CD4-positive, alpha-beta T cell treated with Interleukin-1 beta for 1 hour (primary cell): ENCODE results near the gene ZFP2.
"Not testable (repeated sequence)": the region's sequence is repeated elsewhere in the genome, so short reads cannot be mapped to it uniquely, and the experiment has no call there.

ENCODE experiments used
- DNase-seq, 2 donors: peaks; one replicate each; pipeline ENCODE4 v3.0.0-alpha.2; 2020 to 2022

The ZFP2 gene

DNA sequence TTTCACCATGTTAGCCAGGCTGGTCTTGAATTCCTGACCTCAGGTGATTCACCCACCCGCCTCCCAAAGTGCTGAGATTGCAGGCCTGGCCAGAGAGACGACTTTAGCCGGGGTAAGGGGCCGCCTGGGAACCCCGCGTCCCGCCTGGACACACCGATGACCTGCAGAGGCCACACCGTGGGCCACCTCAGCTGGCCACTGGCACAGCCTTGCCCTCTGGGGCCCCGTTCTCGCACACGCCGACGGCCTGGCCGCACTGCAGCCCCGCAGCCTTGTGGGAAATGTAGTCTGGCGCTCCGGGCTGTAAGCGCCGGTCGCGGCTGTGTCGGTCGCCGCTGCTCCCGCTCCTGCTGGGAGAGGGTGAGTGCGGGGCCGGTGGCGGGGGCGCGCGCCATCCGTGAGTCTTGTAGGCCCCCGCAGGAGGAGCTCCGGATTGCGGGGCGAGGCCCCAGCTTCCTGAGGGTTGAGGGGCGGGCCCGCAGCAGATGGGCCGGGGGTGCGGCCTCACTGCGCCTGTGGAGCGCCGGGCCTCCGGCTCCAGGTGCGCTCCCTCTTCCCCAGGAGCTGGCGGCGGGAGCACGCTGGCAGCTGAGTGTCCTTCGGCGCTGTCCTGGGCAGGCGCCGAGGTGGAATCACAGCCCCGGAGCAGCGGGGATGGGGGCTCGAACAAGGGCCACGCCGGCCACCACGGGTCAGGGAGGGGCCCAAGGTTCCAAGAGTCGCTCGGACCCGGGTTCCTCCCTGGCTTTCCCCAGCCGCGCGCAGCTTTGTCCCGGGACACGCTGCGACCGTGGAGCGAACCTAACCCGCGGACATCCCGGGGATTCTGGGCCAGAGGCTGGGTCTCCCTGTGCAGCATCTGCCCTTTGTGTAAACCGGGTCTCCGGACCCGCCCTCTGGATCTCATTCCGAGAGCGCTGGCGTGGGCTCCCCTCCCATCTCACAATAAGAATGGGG is at the start of gene ZFP2:
Gene ZFP2 (plus strand): TSS at position 299 of the 957 bp plus-strand sequence. CDS start 35,401 bp downstream, outside the sequence.
- peak; percentile 17 to 34 for DNase-seq

DNA sequence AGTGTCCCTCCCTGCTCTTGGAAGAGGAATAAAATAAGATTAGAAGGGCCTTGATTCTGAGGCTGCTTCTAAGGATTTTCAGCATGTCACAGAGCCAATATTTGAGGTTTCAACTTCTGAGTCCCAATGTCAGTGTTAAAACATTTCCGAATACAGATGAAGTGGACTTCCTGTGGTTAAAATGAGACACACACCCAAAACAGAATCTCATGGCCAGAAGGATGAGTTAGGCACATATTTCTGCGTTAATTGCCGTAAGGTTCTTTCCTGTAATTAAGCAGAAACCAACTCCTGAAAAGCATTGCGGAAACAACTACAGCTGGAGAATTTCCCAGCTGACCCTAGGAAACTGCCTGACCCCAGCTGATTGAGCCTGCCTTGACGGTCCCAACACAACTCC is 46.4 kb upstream of the ZFP2 start:
- DNase-seq, result no peak

DNA sequence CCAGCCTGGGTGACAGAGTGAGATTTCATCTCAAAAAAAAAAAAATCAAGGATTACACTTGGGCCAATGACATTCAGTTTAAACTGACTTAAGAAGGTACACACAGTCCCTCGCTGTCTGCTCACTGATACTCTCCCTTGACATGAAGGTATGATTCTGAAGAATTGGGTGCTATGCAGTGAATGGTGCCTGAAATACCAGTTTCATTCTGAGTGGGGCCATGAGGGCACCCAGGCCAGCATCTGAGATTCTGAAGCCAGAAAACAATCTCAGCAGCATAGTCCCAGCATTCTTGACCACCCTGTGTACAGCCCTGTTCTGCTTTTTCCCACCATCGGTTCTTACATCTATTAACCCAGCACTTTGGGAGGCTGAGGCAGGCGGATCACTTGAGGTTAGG is 43.8 kb upstream of the ZFP2 start:
- DNase-seq, result no peak

DNA sequence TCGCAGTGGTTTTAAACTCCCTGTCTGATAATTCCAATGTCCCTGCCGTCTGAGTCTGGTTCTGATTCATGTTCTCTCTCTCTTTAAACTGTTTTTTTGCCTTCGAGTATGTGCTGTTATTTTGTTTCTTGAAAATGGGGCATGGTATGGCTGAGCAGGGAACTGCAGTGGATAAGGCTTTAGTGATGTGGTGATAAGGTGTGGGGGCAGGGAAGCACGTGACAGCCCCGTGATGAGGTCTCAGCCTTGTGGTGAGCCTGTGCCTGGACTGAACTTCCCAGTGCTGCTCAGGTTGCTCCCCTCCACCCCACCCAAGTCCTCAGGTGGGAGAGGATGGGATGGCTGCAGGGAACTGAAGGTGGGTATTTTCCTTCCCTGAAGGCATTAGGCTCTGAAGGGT is 41.4 kb upstream of the ZFP2 start:
- DNase-seq, result no peak

DNA sequence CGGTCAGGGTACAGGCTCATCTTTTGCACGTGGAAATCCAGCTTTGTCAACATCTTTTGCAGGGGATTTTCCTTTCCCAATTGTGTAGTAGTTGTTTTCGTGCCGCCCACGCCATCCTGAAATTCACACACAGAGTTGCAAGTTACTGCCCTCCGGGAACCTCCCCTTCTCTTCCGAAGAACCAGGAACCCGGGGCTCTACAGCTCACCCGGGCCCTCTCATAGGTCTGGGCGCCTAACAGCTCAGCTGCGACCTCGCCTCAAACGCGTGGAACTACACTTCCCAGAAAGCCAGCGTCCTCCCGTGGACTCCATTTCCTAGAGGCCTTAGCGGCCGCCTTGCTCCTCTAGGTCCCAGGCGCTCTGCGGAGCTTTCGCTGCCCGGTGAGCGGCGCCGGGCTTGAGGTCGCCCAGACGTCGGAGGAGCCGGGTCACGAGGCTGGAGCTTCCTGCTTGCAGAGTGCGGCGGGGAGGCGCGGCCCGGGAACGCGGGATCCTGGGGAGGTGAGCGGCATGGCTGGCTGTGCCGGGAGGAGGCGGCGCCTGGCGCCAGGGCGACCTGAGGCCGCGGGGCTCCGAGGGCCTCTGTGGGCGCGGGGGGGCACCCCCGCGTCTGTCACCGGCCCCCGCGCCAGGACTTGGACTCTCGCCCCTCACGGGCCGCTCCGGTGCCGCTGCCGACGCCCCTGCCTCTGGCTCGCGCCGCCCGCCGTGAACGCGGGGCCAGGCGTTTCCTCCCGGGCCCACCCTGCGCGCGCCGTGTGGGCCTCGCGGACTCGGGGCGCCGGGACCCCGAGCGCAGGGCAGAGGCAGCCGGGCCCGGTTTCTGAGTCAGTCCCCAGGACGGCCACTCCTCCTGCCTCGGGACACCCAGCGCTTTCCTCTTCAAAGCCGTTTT is 35.8 kb upstream of the ZFP2 start, which contains the start of gene ZNF354B:
Gene ZNF354B (plus strand): TSS at position 329 of the 897 bp plus-strand sequence. CDS start 1,095 bp downstream, outside the sequence.
- peak; percentile 90 for DNase-seq

DNA sequence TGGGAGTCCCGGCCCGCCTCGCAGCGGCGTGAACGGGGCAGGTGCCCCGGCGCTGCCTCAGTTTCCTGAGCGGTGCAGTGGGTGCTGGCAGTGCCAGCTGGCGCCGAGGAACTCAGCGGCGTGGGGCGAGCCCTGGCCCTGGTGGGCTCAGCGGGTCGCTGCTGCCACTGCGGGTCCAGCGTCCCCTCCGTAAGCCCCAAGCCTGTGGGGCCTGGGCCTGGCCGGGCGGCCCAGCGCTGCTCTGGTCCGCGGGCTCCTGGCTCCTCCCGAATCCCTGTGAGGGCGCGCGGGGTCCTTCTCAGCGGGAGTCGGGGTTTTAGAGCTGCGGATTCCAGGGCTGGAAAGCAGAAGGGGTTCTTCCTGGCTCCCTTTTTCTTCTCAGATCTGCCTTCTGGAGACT is 35.1 kb upstream of the ZFP2 start:
- not testable (repeated sequence) for DNase-seq

DNA sequence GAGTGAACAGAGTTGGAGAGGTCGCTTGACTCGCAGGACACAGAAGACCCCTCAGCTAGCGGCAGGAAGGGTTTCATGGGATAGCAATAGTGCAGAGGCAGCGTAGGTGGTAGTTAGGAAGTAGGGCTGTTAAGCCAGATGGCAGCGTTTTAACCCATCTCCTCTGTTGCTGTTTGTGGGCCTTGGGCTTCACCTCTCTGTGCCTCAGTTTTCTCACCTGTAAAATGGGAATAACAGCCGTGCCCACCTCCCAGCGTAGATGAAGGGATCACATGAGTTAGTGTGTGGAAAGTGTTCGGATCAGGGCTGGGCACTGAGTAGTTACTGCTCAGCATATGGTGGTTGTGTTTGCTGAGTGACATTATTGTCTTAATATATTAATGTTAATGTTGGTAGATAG is 34.1 kb upstream of the ZFP2 start:
- no peak for DNase-seq

DNA sequence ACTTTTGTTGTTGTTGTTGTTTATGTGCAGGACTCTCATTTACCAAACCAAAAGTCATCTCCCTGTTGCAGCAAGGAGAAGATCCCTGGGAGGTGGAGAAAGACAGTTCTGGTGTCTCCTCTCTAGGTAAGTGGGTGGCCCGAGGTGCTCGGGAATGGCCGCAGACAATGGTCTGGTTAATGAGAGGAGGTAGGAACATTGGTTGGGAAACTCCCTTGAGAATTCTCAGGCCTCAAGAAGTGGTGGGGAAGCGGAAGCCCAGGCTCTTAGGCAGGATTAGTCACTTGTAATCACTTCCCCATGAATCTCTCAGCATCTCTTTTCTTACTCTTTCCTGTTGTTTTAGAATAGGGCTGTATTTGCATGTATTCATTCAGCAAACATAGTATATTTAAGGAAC is 28.8 kb upstream of the ZFP2 start:
- no peak for DNase-seq

DNA sequence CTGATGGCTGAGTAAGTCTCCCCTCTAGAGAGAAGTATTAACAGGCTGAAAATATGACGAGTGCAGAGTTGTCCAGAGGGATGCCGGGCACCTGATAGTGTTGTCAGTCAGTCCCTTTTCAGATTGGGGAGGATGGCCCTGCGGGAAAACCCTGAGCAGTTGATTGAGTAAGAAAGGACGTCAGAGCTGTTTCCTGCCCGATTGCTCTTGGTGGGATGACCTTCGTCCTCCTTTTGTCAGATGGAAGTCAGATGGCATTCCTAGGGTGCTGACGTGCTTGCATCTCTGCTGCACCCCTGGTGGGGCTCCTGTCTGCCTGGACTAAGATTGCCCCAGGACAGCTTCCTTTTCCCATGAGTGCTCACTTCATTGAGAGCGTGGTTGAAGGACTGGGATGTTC is 26.1 kb upstream of the ZFP2 start:
- DNase-seq, result no peak

DNA sequence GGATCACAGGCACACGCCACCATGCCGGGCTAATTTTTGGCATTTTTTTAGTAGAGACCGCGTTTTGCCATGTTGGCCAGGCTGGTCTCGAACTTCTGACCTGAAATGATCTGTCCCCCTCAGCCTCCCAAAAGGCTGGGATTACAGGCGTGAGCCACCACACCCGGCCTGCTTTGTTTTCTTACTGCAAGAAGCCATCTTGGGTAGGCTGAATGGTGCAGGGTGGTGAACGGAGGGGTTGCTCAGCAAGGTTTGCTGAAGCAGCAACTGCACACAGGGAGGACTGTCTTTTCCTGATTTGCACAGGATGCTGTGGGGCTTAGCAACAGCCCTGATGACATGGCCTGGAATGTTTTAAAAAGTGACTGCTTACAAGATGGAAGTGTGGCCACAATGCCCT is 25.3 kb upstream of the ZFP2 start:
- DNase-seq, result no peak

DNA sequence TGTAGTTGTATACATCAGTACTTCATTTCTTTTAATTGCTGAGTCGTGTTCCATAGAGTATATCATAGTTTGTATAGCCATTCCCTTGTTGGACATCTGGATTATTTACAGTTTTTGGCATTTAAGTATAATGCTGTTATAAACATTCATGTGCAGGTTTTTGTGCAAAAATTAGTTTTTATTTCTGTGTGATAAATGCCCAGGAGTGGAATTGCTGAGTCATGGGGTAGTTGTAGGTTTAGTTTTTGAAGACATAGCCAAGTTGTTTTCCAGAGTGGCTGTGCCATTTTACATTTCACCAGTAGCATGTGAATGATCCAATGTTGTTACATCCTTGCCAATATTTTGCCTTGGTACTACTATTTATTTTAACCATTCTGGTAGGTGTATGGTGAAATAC is 23.4 kb upstream of the ZFP2 start:
- DNase-seq, result no peak

DNA sequence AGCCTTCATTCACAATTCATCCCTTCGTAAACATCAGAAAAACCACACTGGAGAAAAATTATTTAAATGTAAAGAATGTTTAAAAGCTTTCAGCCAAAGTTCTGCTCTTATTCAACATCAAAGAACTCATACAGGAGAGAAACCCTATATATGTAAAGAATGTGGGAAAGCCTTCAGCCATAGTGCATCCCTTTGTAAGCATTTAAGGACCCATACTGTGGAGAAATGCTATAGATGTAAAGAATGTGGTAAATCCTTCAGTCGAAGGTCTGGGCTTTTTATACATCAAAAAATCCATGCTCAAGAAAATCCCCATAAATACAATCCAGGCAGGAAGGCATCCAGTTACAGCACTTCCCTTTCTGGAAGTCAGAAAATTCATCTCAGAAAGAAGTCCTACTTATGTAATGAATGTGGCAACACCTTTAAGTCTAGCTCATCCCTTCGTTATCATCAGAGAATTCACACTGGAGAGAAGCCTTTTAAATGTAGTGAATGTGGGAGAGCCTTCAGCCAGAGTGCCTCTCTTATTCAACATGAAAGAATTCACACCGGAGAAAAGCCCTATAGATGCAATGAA is 12.5 kb upstream of the ZFP2 start:
- DNase-seq, result not testable (repeated sequence)

DNA sequence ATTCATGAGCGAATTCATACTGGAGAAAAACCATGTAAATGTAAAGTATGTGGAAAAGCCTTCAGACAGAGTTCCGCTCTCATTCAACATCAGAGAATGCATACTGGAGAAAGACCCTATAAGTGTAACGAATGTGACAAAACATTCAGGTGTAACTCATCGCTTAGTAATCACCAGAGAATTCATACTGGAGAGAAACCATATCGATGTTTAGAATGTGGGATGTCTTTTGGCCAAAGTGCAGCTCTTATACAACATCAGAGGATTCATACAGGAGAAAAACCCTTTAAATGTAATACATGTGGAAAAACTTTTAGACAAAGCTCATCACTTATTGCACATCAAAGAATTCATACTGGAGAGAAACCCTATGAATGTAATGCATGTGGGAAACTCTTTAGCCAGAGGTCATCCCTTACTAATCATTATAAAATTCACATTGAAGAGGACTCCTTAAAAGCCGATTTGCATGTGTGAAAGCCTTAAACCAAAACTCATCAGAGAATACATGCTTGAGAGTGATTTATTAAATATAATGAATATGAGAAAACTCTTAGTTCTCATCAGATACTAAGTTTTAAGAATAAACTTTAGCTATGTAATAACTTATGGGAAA is 11.8 kb upstream of the ZFP2 start:
- DNase-seq, result no peak

DNA sequence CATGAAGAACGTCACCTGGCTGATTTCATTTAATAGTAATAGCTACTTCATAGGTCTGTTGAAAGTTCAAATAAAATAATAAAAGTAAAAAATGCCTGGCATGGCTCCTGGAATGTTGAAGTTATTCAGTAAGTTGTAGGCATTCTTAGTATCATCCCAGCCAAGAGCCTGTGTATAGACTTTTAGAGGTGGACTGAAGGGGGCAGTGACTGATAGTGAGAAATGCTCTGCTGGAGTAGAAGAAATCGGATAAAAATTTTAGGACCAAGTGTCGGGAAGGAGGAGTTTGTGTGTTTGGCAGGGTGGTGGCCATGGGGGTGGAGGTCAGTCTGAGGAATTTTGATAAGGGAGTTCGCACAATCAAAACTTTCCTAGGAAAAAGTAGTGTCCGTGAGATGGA is 3.6 kb downstream of the ZFP2 start:
- DNase-seq, result no peak

DNA sequence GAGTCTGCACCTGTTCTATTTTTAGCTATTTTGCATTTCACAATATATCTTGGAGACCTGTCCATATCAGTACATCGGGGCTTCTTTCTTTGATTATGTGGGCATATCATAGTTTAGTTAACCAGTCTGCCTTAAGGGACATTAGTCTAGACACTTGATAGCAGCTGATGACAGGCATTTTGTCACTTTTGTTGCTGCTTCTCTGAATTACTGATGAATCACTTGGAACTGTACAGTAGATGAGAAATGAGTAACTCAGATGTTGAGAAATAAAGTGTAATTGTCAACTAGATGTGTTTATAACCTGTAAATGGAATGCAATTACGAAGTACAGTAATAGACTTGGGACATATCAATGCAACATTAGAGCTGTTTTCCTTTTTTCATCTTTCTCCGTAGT is 7.1 kb downstream of the ZFP2 start:
- no peak for DNase-seq

DNA sequence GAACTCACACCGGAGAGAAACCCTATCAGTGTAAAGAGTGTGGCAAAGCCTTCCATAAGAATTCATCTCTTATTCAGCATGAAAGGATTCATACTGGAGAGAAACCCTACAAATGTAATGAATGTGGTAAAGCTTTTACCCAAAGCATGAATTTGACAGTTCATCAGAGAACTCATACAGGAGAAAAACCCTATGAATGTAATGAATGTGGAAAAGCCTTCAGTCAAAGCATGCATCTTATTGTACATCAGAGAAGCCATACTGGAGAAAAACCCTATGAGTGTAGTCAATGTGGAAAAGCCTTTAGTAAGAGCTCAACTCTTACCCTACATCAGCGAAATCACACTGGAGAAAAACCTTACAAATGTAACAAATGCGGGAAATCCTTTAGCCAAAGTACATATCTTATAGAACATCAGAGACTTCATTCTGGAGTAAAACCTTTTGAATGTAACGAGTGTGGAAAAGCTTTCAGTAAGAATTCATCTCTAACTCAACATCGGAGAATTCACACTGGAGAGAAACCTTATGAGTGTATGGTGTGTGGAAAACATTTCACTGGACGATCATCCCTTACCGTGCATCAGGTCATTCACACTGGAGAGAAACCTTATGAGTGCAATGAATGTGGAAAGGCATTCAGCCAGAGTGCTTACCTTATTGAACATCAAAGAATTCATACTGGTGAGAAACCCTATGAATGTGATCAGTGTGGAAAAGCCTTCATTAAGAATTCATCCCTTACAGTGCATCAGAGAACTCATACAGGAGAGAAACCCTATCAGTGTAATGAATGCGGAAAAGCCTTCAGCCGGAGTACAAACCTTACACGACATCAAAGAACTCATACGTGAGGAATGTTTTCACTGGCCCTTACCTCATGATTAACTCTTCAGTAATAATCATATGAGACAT is 36.4 kb downstream of the ZFP2 start:
- no peak for DNase-seq

DNA sequence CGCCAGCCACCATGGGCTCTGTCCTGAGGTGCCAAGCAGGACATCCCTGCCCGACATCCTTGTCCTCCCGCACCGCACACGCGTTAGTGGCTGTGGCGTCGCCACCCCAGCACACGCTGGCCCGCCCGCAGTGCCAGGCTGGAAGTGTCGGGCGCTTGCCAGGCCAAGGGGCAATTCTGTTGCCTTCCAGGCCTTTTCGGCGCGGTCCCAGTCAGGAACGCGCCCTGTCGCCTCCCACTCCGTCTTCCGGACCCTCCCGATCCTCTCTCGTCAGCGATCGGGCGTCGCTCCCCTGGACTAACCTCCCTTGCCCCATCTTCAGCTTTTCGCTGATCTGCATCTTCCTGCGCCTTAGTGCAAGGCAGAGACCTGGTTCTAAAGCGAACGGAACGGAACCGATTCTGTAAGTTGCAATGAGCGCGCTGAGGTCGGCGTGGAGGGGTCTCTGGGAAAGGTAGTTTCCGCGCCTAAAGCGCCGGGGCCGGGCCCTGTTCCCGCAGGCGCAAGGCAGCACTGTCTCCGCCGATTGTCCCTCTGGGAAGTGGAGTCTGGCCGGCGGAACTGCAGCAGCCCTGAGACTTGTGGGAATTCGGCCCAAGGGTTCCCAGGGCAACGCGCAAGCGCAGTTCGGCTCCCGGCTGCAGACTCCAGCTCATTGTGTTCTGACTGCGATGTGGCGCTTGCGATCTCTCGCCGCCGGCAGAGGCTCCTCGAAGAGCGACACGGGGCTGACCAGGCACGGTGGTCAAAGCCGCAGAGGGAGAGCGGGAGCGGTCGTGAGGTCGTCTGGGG is 45.1 kb downstream of the ZFP2 start, which contains the start of gene ZNF454:
Gene ZNF454 (plus strand): TSS at position 630 of the 792 bp plus-strand sequence. CDS start 1,594 bp downstream, outside the sequence.
- DNase-seq, result no peak

DNA sequence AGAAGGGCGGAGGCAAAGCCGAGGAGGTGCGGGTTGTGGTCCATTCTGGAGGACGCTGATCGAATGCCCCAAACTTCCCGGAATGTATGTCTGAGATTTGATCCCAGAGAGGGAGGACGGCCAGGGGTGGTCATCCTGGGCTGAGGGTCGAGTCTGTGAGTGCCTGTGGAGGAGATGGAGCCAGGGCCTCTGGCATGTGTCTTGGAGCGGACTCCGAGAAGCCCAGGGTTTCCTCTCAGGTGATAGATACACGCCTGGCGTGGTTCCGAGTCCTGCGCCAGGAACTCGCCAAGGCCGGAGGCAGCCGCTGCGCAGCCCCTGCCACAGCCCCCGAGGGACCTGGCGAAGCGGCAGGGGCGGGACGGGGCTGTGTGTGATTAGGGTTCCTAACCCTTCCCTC is 45.6 kb downstream of the ZFP2 start:
- no peak for DNase-seq

DNA sequence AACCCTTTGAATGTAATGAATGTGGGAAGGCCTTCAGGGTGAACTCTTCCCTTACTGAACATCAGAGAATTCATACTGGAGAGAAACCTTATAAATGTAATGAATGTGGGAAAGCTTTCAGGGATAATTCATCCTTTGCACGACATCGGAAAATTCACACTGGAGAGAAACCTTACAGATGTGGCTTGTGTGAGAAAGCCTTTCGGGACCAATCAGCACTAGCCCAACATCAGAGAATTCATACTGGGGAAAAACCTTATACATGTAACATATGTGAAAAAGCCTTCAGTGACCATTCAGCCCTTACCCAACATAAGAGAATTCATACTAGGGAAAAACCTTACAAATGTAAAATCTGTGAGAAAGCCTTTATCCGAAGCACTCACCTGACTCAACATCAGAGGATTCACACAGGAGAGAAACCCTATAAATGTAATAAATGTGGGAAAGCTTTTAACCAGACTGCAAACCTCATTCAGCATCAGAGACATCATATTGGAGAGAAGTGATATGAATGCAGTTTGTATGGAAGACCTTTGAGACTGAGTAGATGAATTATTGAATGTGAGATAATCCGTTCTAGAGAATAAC is 69.8 kb downstream of the ZFP2 start:
- no peak for DNase-seq

DNA sequence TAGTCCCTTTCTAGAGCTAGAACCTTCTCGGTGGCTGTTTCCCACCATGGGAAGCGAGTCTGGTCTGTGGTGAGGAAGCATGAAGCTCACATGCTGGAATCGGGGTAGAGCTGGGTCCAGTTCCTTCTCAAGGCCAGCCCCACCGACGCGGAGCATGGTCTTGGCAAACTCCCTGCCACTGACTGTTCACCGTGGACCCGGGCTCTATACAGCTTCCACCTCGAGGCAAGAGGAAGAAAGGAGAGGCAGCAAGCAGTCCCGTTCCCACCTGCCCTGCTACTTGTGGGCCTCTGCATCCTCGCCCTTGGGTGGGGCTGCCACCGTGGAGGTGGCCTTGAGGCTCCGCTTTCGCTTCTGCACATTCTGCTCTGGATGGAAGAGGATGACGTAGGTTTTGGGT is 85.7 kb downstream of the ZFP2 start:
- no peak for DNase-seq
